HepG2 (cell line): ENCODE data around the gene DICER1. TPM values are rescaled to one million over a fixed set of nuclear protein-coding genes. Genes with fewer than 3 reads are reported as not detected.

Experiments
- ATAC-seq: fragments of 200-7000 bp; cut with Tn5 transposase; 3 replicates; pipeline ENCODE4 v1.9.1; 2020; ENCODE audit warnings: mild to moderate bottlenecking, moderate library complexity
- BruUV-seq: library from RNA; stranded (reverse); fragments of 400-500 nt; replicated peaks from 2 replicates; lab custom pipeline; 2021; lab: Mats Ljungman, UMichigan
- CTCF ChIA-PET: fragments of 300-600 bp; formaldehyde crosslinking; extraction: SDS; loops from one replicate; lab custom pipeline; 2021; ENCODE audit warnings: low total read pairs, inconsistent platforms, low intra/inter-chr PET ratio; lab: Yijun Ruan, JAX
- POLR2A ChIA-PET: fragments of 350-600 bp; sonication (Branson Sonifier 250); formaldehyde crosslinking; loops from one replicate; lab custom pipeline; 2020; ENCODE audit warnings: antibody characterized with exemption, inconsistent platforms; lab: Yijun Ruan, JAX
- DNase-seq: peaks from one replicate; pipeline ENCODE4 v3.0.0-alpha.2; 2015; ENCODE audit warnings: low spot score
- FAIRE-seq: peaks from 3 replicates; lab custom pipeline; 2011; peaks lifted over from hg19 to GRCh38; lab: Jason Lieb, UNC
- H2AFZ ChIP-seq: one replicate; pipeline ENCODE4 v1.6.1; 2011; ENCODE audit warnings: low read length, inconsistent platforms
- H3K27ac ChIP-seq: fragments of 300-600 bp; 3 replicates; pipeline ENCODE4 v1.8.0; 2011; ENCODE audit warnings: mixed run types, mild to moderate bottlenecking, mixed read lengths, low read length, inconsistent platforms; ENCODE audit not compliant: insufficient read depth; ENCODE audit errors: extremely low read length
- H3K27me3 ChIP-seq, 2 experiments: fragments of 200-600 bp in 1 of 2; 2 replicates in 1 of 2; 3 replicates in 1 of 2; pipeline versions ENCODE4 v1.6.0 to v1.8.0; 2011; ENCODE audit warnings: low read length in 2 of 2, mild to moderate bottlenecking in 2 of 2, moderate library complexity in 2 of 2, inconsistent platforms in 1 of 2; ENCODE audit not compliant: insufficient read depth in 2 of 2, control insufficient read depth in 1 of 2
- H3K36me3 ChIP-seq, 2 experiments: fragments of 200-600 bp in 1 of 2; replicated peaks in 1 of 2; 2 replicates in 1 of 2; 3 replicates in 1 of 2; pipeline versions ENCODE4 v1.5.1 to v1.8.0; 2011; ENCODE audit warnings: low read length in 2 of 2, inconsistent platforms in 1 of 2; ENCODE audit not compliant: insufficient read depth in 2 of 2, control insufficient read depth in 1 of 2
- H3K4me1 ChIP-seq: 2 replicates; pipeline ENCODE4 v1.5.1; 2012; ENCODE audit warnings: low read length, inconsistent platforms; ENCODE audit not compliant: insufficient read depth
- H3K4me2 ChIP-seq: 2 replicates; pipeline ENCODE4 v1.6.0; 2011; ENCODE audit warnings: low read depth, low read length, inconsistent platforms
- H3K4me3 ChIP-seq, 3 experiments: fragments of 200-600 bp in 1 of 3; sonication (generic), shearing (Covaris generic) in 1 of 3; replicated peaks in 1 of 3; 2 replicates each; pipeline ENCODE4 v1.5.1; 2011 to 2016; ENCODE audit warnings: low read length in 3 of 3, inconsistent platforms in 2 of 3, low read depth in 2 of 3, mild to moderate bottlenecking in 2 of 3, control low read depth in 1 of 3, mixed read lengths in 1 of 3; ENCODE audit not compliant: insufficient read depth in 1 of 3
- H3K79me2 ChIP-seq: one replicate; pipeline ENCODE4 v1.6.1; 2011; ENCODE audit warnings: low read length, inconsistent platforms; ENCODE audit not compliant: insufficient read depth
- H3K9ac ChIP-seq: 2 replicates; pipeline ENCODE4 v1.6.0; 2011; ENCODE audit warnings: mild to moderate bottlenecking, low read depth, low read length, inconsistent platforms; ENCODE audit not compliant: insufficient read depth
- H3K9me3 ChIP-seq: 2 replicates; pipeline ENCODE4 v1.5.1; 2012; ENCODE audit warnings: mild to moderate bottlenecking, low read length
- H4K20me1 ChIP-seq: 2 replicates; pipeline ENCODE4 v1.6.0; 2011; ENCODE audit warnings: inconsistent platforms, mild to moderate bottlenecking, low read length, moderate library complexity; ENCODE audit not compliant: insufficient read depth
- ARNTL ChIP-seq: sonication (generic); formaldehyde crosslinking; IDR thresholded peaks from 2 replicates; pipeline ENCODE4 v1.4.0; 2020; ENCODE audit warnings: mild to moderate bottlenecking, missing genetic modification reagents
- EZH2 ChIP-seq: conservative IDR thresholded peaks from 2 replicates; pipeline ENCODE4 v1.6.1; 2012; ENCODE audit warnings: mild to moderate bottlenecking, low read depth, low read length, moderate library complexity
- MIER2 ChIP-seq: IDR thresholded peaks from 2 replicates; pipeline ENCODE4 v1.6.1; 2016; ENCODE audit warnings: missing biosample characterization, missing genetic modification reagents
- NR3C1 ChIP-seq: sonication (generic); formaldehyde crosslinking; IDR thresholded peaks from 2 replicates; pipeline ENCODE4 v1.4.0; 2020; ENCODE audit warnings: missing genetic modification reagents
- POLR2AphosphoS5 ChIP-seq: IDR thresholded peaks from 2 replicates; pipeline ENCODE4 v1.6.1; 2012; ENCODE audit warnings: low read depth, low read length
- PRMT3 ChIP-seq: sonication (generic); formaldehyde crosslinking; IDR thresholded peaks from 2 replicates; pipeline ENCODE4 v1.8.1; 2022; ENCODE audit warnings: low read depth, mild to moderate bottlenecking, moderate library complexity, missing genetic modification reagents, borderline replicate concordance
- RAD51 ChIP-seq: fragments of 450-650 bp; IDR thresholded peaks from 2 replicates; pipeline ENCODE4 v1.6.1; 2016; ENCODE audit warnings: borderline replicate concordance
- SCMH1 ChIP-seq: sonication (generic); formaldehyde crosslinking; IDR thresholded peaks from 2 replicates; pipeline ENCODE4 v1.9.0; 2021; ENCODE audit warnings: missing genetic modification reagents, mild to moderate bottlenecking, borderline replicate concordance
- U2AF1 ChIP-seq: fragments of 200-400 bp; formaldehyde crosslinking; optimal IDR thresholded peaks from 2 replicates; pipeline ENCODE3; 2017; ENCODE audit warnings: mild to moderate bottlenecking, low read depth, low read length
- ZFAT ChIP-seq: sonication (generic); formaldehyde crosslinking; conservative IDR thresholded peaks from 2 replicates; pipeline ENCODE4 v1.8.1; 2023; ENCODE audit warnings: missing genetic modification reagents, inconsistent platforms
- ZNF326 ChIP-seq: sonication (generic); formaldehyde crosslinking; IDR thresholded peaks from 2 replicates; pipeline ENCODE4 v1.4.0; 2020; ENCODE audit warnings: missing genetic modification reagents, borderline replicate concordance
- ZNF441 ChIP-seq: sonication (generic); formaldehyde crosslinking; IDR thresholded peaks from 2 replicates; pipeline ENCODE4 v1.7.0; 2021; ENCODE audit warnings: missing genetic modification reagents, borderline replicate concordance
- ZNF460 ChIP-seq: sonication (generic); formaldehyde crosslinking; IDR thresholded peaks from 2 replicates; pipeline ENCODE4 v1.5.1; 2020; ENCODE audit warnings: missing genetic modification reagents, mild to moderate bottlenecking, borderline replicate concordance
- ZNF589 ChIP-seq: sonication (generic); formaldehyde crosslinking; conservative IDR thresholded peaks from 2 replicates; pipeline ENCODE4 v1.8.0; 2022; ENCODE audit warnings: mild to moderate bottlenecking, moderate library complexity, missing genetic modification reagents
- ZNF615 ChIP-seq: sonication (generic); formaldehyde crosslinking; IDR thresholded peaks from 2 replicates; pipeline ENCODE4 v1.5.0; 2020; ENCODE audit warnings: mild to moderate bottlenecking, missing genetic modification reagents, borderline replicate concordance
- ZNF761 ChIP-seq: sonication (generic); formaldehyde crosslinking; conservative IDR thresholded peaks from 2 replicates; pipeline ENCODE4 v1.4.0; 2020; ENCODE audit warnings: mild to moderate bottlenecking, missing genetic modification reagents
- ZNF775 ChIP-seq: sonication (generic); formaldehyde crosslinking; IDR thresholded peaks from 2 replicates; pipeline ENCODE4 v1.4.0; 2020; ENCODE audit warnings: missing genetic modification reagents, mild to moderate bottlenecking, moderate library complexity, borderline replicate concordance
- WGBS: methylation state at CpG from one replicate; pipeline ENCODE4 v1.1.6; 2017; ENCODE audit warnings: low lambda C conversion rate; 5-methylcytosine and 5-hydroxymethylcytosine counted together
- in situ Hi-C: cut with HindIII; loops from 2 replicates; pipeline ENCODE4 v1.10.0; 2017; ENCODE audit warnings: low pct_unique_long_range_greater_than_20kb; ENCODE audit not compliant: extremely low pct_ligation_motif_present
- intact Hi-C: fragments of 100-400 bp; cut with micrococcal nuclease; formaldehyde crosslinking; loops from one replicate; pipeline ENCODE4 v1.10.0; 2022; ENCODE audit not compliant: unreplicated experiment
- polyA plus RNA-seq, 8 experiments: library from polyadenylated mRNA; depleted of rRNA in 3 of 8; stranded (reverse) in 7 of 8; unstranded in 1 of 8; fragments of >200 nt; fragmentation: Illumina TruSeq in 4 of 8; extraction: Trizol in 4 of 8; gene quantifications; 2 replicates each; pipeline versions ENCODE4 v1.2.1 to v1.2.3, GENCODE V29; 2011 to 2016; ENCODE audit warnings: low read depth in 4 of 8, missing spikeins in 1 of 8, mixed read lengths in 1 of 8; ENCODE audit not compliant: insufficient read depth in 1 of 8
- total RNA-seq, 5 experiments: library from RNA; depleted of rRNA; stranded (reverse); fragments of >200 nt; fragmentation: Illumina TruSeq; extraction: Trizol; gene quantifications; 2 replicates each; pipeline ENCODE4 v1.2.3, GENCODE V29; 2016; ENCODE audit warnings: low read depth in 1 of 5
- TF ChIP-seq, protein P1 (sequence below): sonication (generic); formaldehyde crosslinking; IDR thresholded peaks from 2 replicates; pipeline ENCODE4 v1.4.0; 2020; ENCODE audit warnings: missing genetic modification reagents, borderline replicate concordance
- TF ChIP-seq, protein P2 (sequence below): IDR thresholded peaks from 2 replicates; pipeline ENCODE4 v1.6.1; 2016; ENCODE audit warnings: low read depth, control low read depth
- TF ChIP-seq, protein P3 (sequence below): IDR thresholded peaks from 2 replicates; pipeline ENCODE4 v1.6.1; 2016

DICER1 gene
- total and polyA plus RNA-seq, 2 of the 13 experiments (the other 11 are each of a cell fraction or from before 2014, with no cell fraction given), result 31.8 to 61.9 TPM

DNA sequence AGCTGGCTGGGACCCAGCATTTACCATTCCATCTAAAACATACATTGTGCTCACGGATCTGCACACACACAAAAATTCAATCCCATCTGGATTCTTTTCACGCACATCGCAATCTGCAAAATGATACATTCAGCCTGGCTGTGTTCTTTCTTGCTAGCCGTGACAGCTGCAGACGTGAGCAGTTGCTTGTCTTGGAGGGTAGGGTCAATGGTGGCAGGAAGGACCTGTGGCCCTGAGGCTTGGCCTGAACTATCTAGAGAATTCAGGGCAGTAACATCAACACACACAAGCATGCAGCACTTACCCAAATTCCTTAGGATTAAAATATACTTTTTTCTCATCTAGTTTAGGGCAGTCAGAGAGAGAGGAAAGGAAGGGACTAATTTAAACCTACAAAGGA lies 72.0 kb downstream of the DICER1 start (continued):
- TF ChIP-seq EZH2 (no peak), ZNF326 (CRISPR knock-in tag) (no peak), ZNF441 (CRISPR knock-in tag) (no peak), MIER2 (no peak), ZNF761 (CRISPR knock-in tag) (no peak), PRMT3 (no peak), ZNF460 (CRISPR knock-in tag) (no peak)

DNA sequence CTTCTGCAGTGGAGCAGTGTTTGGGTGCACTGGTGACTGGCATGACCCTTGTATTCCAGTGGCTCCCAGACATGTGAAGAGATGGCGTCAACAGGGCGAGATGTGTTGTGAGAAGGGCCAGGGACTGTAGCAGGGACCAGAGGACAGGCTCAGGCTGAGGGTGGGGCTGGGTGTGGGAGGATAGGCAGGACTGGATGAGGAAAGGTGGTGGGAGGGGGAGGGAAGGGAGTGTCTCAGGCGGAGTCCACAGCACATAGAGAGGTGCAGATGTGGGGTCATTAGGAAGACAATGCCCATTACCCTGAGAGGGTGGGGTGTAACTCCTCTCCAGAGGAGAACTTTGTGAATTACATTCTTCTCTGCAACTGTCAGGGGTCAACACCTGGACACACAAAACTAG lies 78.5 kb downstream of the DICER1 start:
- ChIA-PET CTCF (no interaction called here), POLR2A (no interaction called here)
- FAIRE-seq (no peak), DNase-seq (no peak), ATAC-seq (no peak)
- Histone ChIP-seq H3K9ac (no peak overlapping the region), H3K9me3 (no peaks in the 10 kb centered on the region), H4K20me1 (no peaks in the 10 kb centered on the region), H2AFZ (no peak overlapping the region), H3K4me3 (no peak overlapping the region), H3K27me3 (peaks cover 0 to 26% of the 10 kb centered on the region in 2 experiments; a peak in 3 of 5 replicates), H3K4me2 (no peak overlapping the region), H3K79me2 (no peaks in the 10 kb centered on the region), H3K27ac (no peak overlapping the region), H3K4me1 (peaks cover 26% of the 10 kb centered on the region), H3K36me3 (no peaks in the 10 kb centered on the region)
- BruUV-seq, result no TSS peak
- in situ Hi-C loops, result no loop called here
- TF ChIP-seq ZFAT (CRISPR knock-in tag) (no peak), U2AF1 (no peak), NR3C1 (CRISPR knock-in tag) (no peak), ZNF775 (CRISPR knock-in tag) (no peak), ARNTL (no peak), SCMH1 (no peak), ZNF615 (CRISPR knock-in tag) (no peak), ZNF589 (CRISPR knock-in tag) (no peak), POLR2AphosphoS5 (no peak), RAD51 (no peak)
- TF ChIP-seq, protein P1, sequence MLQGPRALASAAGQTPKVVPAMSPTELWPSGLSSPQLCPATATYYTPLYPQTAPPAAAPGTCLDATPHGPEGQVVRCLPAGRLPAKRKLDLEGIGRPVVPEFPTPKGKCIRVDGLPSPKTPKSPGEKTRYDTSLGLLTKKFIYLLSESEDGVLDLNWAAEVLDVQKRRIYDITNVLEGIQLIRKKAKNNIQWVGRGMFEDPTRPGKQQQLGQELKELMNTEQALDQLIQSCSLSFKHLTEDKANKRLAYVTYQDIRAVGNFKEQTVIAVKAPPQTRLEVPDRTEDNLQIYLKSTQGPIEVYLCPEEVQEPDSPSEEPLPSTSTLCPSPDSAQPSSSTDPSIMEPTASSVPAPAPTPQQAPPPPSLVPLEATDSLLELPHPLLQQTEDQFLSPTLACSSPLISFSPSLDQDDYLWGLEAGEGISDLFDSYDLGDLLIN (CRISPR knock-in tag), result no peak
- TF ChIP-seq, protein P2, sequence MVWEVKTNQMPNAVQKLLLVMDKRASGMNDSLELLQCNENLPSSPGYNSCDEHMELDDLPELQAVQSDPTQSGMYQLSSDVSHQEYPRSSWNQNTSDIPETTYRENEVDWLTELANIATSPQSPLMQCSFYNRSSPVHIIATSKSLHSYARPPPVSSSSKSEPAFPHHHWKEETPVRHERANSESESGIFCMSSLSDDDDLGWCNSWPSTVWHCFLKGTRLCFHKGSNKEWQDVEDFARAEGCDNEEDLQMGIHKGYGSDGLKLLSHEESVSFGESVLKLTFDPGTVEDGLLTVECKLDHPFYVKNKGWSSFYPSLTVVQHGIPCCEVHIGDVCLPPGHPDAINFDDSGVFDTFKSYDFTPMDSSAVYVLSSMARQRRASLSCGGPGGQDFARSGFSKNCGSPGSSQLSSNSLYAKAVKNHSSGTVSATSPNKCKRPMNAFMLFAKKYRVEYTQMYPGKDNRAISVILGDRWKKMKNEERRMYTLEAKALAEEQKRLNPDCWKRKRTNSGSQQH, result no peak
- TF ChIP-seq, protein P3, sequence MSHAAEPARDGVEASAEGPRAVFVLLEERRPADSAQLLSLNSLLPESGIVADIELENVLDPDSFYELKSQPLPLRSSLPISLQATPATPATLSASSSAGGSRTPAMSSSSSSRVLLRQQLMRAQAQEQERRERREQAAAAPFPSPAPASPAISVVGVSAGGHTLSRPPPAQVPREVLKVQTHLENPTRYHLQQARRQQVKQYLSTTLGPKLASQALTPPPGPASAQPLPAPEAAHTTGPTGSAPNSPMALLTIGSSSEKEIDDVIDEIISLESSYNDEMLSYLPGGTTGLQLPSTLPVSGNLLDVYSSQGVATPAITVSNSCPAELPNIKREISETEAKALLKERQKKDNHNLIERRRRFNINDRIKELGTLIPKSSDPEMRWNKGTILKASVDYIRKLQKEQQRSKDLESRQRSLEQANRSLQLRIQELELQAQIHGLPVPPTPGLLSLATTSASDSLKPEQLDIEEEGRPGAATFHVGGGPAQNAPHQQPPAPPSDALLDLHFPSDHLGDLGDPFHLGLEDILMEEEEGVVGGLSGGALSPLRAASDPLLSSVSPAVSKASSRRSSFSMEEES (CRISPR knock-in tag), result no peak
- intact Hi-C loops, result no loop called here
- WGBS, result 94% methylated on average over 3 of the region's 3 CpGs
